HS-5 (cell line): Measurements from ENCODE around the gene CNTNAP2.

ENCODE experiments used
- DNase-seq: peaks from one replicate; pipeline ENCODE4 v3.0.0-alpha.2; 2012; ENCODE audit warnings: low read depth

Gene CNTNAP2

GRCh38 chr7:147136352-147136751, 1019.8 kb downstream of the CNTNAP2 start:
- no peak for DNase-seq

- DNase-seq = no peak
These were observed 1028.6 kb downstream of the CNTNAP2 start for GRCh38 chr7:147145194-147145593.

- DNase-seq = no peak
These were observed 1029.6 kb downstream of the CNTNAP2 start for GRCh38 chr7:147146169-147146568.

DNA sequence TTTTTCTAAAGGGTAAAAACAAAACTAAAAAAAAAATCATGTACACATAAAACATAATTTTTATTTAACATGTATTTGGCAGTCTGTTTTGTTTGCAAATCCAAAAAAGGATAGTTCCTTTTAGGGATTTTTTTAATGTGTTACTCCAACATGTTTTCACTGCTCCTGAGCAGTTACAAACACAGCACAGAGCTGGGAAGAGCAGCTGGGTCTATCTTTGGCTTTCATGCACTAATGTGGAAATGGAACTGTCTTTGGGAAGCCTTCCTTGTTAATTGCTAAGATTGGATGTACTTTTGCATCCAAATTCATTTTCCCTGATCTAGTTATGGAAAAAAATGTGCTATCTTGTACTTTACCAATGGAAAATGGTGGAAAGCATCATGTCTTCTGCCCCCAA, 1035.1 kb downstream of the CNTNAP2 start:
- DNase-seq = no peak

- DNase-seq = no peak
These were observed 1037.0 kb downstream of the CNTNAP2 start for GRCh38 chr7:147153571-147153970.

DNA sequence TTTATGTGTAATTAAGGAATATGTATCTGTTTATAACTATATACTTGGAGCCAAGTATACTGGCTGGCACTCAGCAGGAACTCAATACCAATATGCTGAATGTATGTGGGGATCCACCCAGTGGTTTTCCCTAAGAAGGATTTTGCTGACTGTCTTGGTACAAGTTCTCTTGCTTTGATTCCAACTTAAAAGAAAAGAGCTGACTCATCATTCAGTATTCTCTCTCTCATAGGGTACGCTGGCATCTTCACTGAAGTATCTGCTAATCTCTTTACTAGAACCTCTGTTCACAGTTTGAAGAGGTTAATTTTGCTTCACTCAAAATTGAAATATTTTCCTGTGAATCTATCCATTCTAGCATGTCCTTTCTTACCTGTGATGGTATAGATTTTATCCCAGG, 1044.8 kb downstream of the CNTNAP2 start:
- DNase-seq = no peak

GRCh38 chr7:147170341-147171012, 1053.9 kb downstream of the CNTNAP2 start:
- DNase-seq = no peak

DNA sequence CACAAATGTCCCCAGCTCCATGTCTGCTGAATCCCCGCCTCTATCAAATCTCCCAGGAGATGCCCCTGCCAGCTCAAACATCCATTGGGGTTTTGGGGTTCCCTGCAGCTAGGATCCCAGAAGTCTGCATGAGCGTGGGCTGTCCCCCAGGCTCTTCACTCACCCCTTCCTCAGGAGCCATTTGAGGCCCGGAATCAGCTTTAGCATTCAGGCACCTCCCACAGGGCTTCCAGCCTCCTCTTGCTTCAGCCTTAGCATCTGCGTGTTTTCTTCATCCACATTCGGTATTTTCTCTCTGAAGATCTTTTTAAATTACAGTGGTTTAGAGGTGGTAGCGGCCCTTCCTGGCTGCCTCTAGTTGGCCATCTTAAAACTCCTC, 1054.4 kb downstream of the CNTNAP2 start:
- DNase-seq = no peak

- DNase-seq = no peak
These were observed 1057.3 kb downstream of the CNTNAP2 start for GRCh38 chr7:147173883-147174282.

- no peak for DNase-seq
These were observed 1066.3 kb downstream of the CNTNAP2 start for GRCh38 chr7:147182874-147183273.

- DNase-seq = no peak
These were observed 1066.7 kb downstream of the CNTNAP2 start for GRCh38 chr7:147183276-147183675.

DNA sequence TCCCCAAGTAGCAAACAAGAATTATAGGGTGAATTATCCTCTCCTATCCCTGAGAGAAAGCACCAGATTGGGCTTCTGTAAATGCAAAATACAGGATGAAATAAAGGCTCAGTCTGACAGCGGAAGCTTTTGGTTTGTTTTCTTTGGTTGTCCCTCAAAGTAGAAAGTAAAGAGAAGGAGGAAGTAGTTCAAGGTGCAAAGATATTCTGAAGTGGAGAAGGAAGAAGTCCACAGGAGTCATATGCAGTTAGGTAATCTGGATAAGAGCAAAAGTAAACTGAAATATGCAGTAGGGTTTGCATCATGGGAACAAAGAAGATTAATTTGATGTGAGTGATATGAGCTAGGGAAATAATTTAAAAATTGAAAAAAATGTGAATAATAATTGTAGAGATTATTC, 1071.9 kb downstream of the CNTNAP2 start:
- DNase-seq = no peak

- no peak for DNase-seq
These were observed 1076.9 kb downstream of the CNTNAP2 start for GRCh38 chr7:147193476-147193875.

- no peak for DNase-seq
These were observed 1079.9 kb downstream of the CNTNAP2 start for GRCh38 chr7:147196481-147196880.

DNA sequence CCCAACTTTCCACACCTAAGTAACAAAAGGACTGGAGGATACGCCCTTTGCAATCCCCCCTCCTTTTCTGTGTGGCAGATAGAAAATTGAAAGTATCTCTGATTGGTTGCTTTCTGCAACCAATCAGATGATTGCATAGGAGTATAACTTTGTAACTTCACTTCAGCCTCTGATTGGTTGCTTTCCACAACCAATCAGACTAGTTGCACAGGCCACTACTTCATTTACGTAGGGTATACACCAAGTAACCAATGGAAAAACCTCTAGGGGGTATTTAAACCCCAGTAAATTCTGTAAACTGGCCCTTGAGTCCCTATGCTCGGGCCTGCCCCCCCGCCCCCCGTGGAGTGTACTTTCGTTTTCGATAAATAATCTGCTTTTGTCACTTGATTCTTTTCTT, 1080.4 kb downstream of the CNTNAP2 start:
- DNase-seq = no peak

DNA sequence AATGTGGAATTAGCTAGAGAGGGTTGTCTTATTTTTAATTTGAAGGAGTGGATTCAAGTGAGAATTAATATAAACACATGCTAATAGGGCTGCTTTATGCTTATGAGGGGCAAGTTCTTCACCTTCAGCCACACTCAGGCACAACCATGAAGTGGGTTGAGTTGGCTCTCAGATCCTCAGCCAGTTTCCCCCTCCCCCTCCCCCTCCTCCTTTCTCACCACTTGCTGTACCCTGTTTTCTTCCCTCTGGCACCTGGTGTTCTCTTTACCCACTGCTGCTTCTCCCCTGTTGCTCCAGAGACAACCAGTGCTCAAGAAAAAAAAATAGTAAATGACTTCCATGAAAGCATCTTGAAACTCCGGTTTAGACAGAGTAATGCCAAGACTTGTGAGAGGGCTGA, 1083.3 kb downstream of the CNTNAP2 start:
- DNase-seq = no peak

- DNase-seq = no peak
These were observed 1091.4 kb downstream of the CNTNAP2 start for GRCh38 chr7:147207988-147208387.

DNA sequence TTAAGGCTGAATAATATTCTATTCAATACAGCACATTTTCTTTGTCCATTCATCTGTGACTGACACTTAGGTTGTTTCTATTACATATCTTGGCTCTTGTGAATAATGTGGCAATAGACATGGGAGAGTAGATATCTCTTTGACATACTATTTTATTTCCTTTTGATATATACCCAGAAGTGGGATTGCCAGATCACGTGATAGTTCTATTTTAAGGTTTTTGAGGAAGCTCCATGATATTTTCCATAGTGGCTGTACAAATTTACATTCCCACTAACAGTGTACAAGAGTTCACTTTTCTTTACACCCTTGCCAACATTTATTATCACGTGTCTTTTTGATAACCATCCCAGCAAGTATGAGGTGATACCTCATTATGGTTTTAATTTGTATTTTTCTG, 1114.7 kb downstream of the CNTNAP2 start:
- no peak for DNase-seq

DNA sequence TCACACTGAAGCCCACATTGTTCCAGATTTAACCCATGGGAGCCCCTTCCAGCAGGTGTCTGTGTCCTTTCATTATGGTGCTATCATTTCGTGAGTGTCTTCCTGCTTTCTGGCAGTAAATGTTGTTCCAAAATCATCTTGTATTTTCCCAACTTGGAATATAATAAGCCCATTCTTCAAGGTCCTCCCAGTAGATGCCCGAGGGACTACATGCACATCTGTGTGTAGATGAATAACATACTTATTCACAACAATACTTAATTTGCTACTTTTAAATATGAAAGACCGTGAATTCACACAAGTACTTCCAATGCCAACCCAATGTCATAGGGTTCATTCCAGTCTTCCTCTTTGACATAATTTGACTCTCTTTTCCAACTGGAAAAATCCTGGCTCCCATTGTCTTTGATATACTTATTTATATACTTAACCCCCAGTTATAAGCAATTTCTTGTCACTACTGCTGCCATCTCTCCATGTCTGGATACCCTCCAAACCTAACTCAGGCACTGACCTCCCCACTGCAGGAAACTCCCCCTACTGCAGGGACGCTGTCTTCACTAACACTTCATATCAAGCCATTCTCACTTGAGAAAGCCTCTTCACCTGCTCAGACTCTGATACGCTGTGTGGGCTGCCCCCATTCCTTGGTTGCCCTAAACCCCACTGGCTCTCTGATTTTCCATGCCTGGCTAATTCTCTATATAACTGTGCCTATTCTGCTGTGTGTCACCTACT, 1119.2 kb downstream of the CNTNAP2 start:
- no peak for DNase-seq

GRCh38 chr7:147240468-147240867, 1123.9 kb downstream of the CNTNAP2 start:
- no peak for DNase-seq

GRCh38 chr7:147245274-147245673, 1128.7 kb downstream of the CNTNAP2 start:
- DNase-seq = no peak

DNA sequence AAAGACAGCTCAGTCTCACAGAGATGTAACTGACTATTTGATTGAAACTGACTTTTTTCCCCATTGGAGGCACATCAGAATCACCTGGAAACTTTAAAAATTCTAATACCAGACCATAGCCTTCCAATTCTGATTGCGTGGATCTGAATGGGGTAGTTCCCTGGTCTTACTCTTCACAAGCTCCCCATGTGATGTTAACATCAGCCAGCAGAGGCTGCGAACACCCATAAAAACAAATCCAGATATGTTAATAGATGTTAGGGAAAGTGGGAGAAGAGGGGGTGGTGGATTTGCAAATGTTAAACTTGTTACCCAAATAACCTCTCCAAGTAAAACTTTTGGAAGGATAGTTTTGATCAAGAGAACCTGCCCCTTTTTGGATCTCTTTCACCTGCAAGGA, 1133.4 kb downstream of the CNTNAP2 start:
- no peak for DNase-seq

DNA sequence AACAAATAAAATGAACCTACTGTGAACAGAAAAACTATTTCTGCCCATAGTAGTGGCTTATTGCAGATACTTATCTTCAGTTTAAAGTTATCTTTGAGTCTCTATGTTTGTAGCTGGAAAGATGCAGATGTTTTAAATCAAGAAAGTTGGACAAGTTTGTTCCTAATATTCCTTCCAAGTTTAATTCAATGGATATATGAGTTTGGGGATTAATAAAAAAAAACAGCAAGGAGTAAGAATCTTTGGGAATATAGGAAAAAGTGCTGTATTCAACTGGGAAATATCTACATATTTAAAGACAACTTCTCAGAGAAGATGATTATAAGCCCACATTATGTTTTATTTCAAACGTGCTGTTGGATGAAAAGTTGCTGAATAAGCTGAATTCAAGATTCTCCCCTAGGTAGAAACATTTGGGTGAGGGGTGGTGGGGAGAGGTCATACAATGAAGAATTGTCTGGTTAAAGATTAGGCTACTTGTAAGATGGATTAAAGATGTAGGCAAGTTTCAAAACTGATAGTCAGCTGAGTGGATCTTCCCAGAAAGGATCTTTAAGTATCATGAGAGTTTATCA, 1135.2 kb downstream of the CNTNAP2 start:
- no peak for DNase-seq

DNA sequence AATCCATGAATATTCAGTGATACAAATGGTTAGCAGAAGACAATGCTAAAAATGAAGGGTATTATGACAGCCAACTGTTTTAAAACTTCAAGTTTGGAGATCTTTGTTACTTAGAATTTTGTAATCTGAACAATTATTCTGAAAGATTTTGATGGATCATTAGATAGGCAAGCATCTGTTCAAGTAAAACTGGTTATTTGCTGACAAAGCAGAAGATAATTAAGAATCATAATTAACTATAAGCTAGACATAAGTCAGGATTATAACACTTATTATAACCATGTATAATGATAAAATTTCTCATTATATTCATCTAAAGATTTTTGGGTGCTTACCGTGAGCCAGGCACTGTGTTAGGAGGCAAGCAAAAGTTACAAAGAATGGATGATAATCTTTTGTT, 1145.1 kb downstream of the CNTNAP2 start:
- DNase-seq = no peak
